ENCODE data around the gene CABP4.

DNA sequence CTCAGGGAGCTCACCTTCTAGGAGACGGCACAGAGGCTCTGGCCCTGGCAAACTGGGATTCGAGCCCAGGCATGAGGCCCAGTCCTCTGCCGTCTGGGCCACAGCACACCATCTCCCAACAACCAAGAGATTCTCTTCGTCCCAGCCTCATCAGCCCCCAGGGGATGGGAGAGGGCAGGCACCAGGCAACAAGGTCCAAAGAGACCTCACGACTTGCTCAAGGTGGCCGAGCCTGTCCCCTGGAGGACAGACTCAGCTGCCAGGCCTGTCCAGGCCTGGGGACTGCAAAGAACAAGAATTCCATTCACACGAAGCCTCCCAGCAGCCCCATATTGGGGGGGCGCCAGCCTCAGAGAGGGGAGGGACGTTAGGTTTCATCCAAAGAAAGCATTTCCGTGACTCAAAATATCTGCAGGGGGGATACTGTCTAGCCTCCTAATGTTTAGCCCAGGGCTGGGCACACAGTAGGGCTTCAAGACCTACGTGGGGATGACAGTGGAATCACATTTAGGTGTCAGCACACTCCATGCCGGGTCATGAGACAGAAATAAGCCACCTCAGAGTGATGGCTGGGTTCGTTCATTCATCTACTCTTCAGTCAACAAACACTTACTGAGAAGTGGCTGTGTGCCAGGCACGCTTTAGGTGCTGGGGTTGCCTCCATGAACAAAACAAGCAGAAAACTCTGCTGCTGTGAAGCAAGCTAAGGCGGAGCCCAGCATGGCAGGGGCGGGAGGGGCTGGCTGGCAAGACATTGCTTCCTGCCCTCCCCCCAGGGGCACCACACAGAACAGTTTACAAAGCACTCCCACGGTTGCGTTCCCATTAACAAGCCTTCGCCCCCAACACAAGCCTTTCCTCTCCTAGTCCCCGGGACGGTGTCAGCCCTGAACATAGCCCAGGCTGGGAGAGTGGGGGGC is 38.5 kb upstream of the CABP4 start:
- TF ChIP-seq, protein P1, sequence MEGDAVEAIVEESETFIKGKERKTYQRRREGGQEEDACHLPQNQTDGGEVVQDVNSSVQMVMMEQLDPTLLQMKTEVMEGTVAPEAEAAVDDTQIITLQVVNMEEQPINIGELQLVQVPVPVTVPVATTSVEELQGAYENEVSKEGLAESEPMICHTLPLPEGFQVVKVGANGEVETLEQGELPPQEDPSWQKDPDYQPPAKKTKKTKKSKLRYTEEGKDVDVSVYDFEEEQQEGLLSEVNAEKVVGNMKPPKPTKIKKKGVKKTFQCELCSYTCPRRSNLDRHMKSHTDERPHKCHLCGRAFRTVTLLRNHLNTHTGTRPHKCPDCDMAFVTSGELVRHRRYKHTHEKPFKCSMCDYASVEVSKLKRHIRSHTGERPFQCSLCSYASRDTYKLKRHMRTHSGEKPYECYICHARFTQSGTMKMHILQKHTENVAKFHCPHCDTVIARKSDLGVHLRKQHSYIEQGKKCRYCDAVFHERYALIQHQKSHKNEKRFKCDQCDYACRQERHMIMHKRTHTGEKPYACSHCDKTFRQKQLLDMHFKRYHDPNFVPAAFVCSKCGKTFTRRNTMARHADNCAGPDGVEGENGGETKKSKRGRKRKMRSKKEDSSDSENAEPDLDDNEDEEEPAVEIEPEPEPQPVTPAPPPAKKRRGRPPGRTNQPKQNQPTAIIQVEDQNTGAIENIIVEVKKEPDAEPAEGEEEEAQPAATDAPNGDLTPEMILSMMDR (IDR thresholded peaks at IDR 0.05): no peak
- TF ChIP-seq POLR2A (IDR thresholded peaks at IDR 0.05): no peak
